AG10803 (cell line): ENCODE data around the gene CDT1.

Experiments used
- DNase-seq: peaks from one replicate; pipeline ENCODE4 v3.0.0; 2010; ENCODE audit warnings: low read depth
- H3K4me3 ChIP-seq: 2 replicates; pipeline ENCODE4 v1.5.1; 2011; ENCODE audit warnings: mild to moderate bottlenecking, low read length, control low read depth
- TF ChIP-seq, protein P1 (sequence below): conservative IDR thresholded peaks from 2 replicates; pipeline ENCODE4 v1.5.1; 2011; ENCODE audit warnings: mild to moderate bottlenecking, low read length, control low read depth, inconsistent platforms

The CDT1 gene

GRCh38 chr16:88812513-88813268, 9.1 kb downstream of the CDT1 start:
- peak overlapping the region; percentile 74 for H3K4me3 ChIP-seq
- peak; percentile 63 for DNase-seq

DNA sequence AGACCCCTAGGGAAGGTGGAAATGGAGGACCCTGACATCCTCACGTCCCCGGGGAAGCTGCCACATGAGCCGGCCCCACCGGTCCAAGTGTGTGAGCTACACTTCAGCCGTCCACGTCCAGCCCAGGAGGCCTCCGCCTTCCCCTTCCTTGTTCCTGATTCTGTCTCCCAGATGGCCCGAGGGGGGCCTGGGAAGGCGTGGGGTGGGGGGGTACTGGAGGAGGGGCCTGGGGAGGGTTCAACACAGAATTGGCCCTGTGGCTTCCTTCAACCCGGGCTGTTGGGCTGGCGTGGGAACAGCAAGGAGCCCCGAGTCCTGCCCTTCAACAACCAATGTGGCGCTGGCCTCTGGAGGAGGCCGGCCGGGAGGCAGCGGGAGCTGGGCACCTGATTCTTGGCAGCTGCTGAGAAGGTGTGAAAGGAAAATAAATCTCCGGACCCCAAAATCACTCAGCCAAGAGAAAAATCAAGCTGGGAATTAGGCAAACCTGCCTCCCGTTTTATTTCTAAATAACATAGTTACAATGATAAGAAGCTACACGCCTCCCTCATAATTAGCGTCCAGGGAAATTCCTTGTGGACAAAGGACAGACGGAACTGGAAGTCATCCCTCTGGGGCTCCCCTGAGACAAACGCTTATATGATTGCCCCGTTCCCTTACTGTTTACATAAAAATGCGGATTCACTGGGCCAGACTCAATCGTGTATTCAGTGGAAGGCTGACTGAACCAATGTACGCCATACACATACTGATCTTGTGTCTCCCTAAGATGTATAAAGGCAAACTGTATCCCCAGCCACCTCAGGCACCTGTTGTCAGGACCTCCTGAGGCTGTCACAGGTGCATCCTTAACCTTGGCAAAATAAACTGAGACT, 9.9 kb downstream of the CDT1 start:
- H3K4me3 ChIP-seq: no peak overlapping the region
- DNase-seq: no peak
- TF ChIP-seq, protein P1, sequence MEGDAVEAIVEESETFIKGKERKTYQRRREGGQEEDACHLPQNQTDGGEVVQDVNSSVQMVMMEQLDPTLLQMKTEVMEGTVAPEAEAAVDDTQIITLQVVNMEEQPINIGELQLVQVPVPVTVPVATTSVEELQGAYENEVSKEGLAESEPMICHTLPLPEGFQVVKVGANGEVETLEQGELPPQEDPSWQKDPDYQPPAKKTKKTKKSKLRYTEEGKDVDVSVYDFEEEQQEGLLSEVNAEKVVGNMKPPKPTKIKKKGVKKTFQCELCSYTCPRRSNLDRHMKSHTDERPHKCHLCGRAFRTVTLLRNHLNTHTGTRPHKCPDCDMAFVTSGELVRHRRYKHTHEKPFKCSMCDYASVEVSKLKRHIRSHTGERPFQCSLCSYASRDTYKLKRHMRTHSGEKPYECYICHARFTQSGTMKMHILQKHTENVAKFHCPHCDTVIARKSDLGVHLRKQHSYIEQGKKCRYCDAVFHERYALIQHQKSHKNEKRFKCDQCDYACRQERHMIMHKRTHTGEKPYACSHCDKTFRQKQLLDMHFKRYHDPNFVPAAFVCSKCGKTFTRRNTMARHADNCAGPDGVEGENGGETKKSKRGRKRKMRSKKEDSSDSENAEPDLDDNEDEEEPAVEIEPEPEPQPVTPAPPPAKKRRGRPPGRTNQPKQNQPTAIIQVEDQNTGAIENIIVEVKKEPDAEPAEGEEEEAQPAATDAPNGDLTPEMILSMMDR: no peak

More at GRCh38 chr16:88812513-88813268, 9.1 kb downstream of the CDT1 start:
- TF ChIP-seq, protein P1: peak; percentile 15; the same call in 1 of the 2 replicates

DNA sequence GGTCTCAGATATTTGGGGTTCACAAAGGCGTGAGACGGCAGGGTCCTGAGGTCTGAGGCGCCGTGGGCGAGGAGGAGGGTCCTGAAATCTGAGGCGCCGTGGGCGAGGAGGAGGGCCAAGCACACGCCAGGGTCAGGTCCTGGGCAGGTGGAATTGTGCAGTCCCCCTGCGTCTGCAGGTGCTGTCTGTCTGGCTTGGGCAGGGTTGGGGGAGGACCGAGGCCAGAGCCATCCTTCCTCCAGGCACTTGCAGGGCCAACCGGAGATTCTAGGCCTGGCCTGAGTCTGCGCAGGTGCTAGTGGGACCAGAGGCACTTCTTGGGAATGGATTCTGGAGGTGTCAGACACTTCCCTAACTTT, 10.5 kb downstream of the CDT1 start:
- TF ChIP-seq, protein P1: no peak
- DNase-seq: no peak
- no peak overlapping the region for H3K4me3 ChIP-seq

GRCh38 chr16:88815227-88815626, 11.6 kb downstream of the CDT1 start:
- no peak overlapping the region for H3K4me3 ChIP-seq
- no peak for DNase-seq
- TF ChIP-seq, protein P1: no peak

- TF ChIP-seq, protein P1: peak; percentile 59
These were observed 12.5 kb downstream of the CDT1 start for GRCh38 chr16:88815901-88816589.

DNA sequence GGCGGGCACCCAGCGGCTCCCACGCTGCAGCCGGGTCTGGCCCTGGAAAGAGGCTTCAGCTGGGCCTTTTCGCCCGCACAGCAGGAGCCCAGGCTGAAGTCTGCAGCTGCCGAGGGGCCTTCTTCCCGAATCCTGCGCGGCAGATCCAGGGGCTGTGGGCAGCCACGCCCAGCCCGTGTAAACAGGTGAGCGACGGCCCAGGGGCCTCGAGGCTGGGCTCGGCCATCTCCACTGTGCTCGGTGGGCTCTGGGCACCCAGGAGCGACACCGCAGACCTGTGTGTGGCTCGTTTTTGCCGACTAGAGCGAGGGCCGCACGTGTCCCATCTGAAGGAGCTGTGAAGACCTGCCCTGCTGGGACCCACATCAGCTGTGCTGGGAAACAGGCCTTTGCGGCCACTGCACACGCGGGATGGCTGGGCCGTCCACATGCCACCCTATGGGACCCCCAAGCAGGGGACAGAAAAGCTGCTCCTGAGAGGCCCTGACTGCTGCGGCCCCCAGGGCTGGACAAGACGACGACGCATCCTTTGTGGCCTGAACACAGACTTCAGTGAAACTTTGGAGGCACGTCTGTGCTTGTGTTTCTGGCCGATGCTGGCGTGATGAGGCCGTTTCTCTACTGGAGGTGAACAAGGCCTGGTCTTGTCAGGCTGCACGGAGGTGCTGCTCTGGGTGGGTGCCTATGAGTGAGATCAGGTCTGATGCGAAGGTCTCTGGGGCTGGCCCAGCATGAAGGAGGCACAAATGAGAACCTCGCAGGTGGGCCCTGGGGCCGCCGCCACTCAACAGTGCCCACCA, 13.3 kb downstream of the CDT1 start:
- no peak overlapping the region for H3K4me3 ChIP-seq
- TF ChIP-seq, protein P1: no peak
- DNase-seq: no peak

More at GRCh38 chr16:88815901-88816589, 12.5 kb downstream of the CDT1 start:
- no peak overlapping the region for H3K4me3 ChIP-seq
- DNase-seq: no peak
